Occipital lobe (tissue), 2 donors: ENCODE data around the gene PIAS1. TPM values are rescaled to one million over a fixed set of nuclear protein-coding genes. Genes with fewer than 3 reads are reported as not detected.

Experiments used
- DNase-seq: peaks from one replicate; lab custom pipeline; 2025; lab: John Stamatoyannopoulos, UW
- total RNA-seq: library from RNA; depleted of rRNA; stranded (reverse); fragments of >200 nt; gene quantifications from one replicate; pipeline ENCODE4 v1.2.3, GENCODE V29; 2014

Gene PIAS1
- total RNA-seq, 1 donor from 2014 or later = 24.0 TPM

DNA sequence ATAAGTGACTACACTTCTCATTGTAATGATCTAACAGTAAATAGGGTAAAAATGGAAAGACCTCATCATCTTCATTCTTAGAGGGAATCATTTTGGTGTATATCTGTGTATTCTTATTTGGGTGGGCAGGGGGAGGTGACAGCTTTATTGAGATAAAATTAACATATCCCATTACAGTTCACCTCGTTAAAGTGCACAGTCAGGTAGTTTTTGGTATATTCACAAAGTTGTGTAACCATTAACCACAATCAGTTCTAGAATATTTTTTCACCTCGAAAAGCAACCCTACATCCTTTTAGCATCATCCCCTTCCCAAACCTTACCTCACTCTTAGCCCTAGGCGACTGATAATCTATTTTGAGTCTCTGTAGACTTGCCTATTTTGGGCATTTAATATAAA lies 8.1 kb downstream of the PIAS1 start:
- DNase-seq = no peak

- no peak for DNase-seq
These were observed 8.9 kb downstream of the PIAS1 start for GRCh38 chr15:68062946-68063465.

- no peak for DNase-seq
These were observed 9.5 kb downstream of the PIAS1 start for GRCh38 chr15:68063606-68064005.

DNA sequence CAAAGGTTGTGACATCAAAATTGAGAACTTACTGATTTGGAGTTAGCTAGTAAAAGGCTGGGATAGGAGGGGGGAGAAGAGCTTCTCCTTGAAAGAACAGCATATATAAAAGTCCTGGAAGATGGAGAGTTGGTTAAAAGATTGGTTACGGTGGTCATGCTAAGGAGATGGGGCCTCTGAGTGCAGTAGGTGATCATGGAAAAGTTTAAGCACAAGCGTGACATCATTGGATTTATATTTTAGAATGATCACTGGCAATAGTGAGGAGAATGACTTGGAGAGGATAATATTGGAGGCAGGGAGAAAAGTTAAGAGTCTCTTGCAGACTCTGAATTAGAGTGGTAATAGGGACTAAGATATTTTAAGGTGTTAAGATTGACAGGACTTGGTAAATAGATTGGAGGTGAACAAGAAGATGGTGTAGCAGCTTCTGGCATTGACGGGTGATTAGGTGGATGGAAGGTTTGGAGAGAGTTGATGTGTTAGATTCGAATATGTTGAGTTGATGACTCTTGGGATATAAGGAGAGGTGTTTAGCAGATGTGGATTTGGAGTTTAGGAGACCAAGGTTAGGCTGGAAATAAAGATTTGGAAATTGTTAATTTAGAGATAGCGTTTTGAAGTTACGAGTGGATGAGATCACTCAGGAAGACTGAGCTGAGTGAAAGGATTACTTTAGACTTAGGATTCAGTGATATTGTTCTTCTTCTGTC lies 19.6 kb downstream of the PIAS1 start:
- no peak for DNase-seq

DNA sequence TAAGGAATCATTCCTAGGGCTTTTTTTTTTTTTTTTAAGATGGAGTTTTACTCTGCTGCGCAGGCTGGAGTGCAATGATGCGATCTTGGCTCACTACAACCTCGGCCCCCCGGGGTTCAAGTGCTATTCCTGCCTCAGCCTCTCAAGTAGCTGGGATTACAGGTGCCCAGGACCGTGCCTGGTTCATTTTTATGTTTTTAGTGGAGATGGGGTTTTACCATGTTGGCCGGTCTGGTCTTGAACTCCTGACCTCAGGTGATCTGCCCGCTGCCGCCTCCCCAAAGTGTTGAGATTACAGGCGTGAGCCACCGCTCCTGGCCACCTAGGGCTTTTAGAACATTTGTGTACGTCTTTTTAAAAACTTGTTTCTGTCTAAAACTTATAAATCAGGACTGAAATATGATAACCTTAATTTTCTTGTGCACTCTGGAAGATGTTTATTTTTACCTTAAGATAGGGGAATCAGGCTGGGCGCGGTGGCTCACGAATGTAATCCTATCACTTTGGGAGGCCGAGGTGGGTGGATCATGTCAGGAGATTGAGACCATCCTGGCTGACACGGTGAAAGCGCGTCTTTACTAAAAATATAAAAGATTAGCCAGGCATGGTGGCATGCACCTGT lies 21.8 kb downstream of the PIAS1 start:
- no peak for DNase-seq

- DNase-seq = no peak
These were observed 24.2 kb downstream of the PIAS1 start for GRCh38 chr15:68078365-68078764.

GRCh38 chr15:68080334-68080733 lies 26.2 kb downstream of the PIAS1 start:
- DNase-seq = no peak

DNA sequence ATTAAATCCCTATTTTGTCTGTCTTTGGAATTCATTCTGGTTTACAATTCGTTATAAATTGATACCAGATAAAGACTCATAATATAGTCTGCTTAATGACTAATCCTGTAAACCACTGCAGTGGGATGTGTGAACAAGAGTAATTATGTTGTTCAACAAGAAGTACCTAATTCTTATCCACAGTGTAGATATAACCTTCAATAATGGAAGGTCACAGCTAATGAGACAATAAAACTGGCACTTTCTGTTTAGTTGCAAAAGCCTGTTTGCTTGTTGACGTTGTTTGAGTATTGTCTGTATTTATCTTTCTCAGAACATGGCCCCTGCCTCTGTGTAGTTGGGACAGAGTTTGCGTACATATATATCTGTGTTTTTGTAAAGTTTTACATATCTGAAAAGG lies 26.7 kb downstream of the PIAS1 start:
- no peak for DNase-seq

DNA sequence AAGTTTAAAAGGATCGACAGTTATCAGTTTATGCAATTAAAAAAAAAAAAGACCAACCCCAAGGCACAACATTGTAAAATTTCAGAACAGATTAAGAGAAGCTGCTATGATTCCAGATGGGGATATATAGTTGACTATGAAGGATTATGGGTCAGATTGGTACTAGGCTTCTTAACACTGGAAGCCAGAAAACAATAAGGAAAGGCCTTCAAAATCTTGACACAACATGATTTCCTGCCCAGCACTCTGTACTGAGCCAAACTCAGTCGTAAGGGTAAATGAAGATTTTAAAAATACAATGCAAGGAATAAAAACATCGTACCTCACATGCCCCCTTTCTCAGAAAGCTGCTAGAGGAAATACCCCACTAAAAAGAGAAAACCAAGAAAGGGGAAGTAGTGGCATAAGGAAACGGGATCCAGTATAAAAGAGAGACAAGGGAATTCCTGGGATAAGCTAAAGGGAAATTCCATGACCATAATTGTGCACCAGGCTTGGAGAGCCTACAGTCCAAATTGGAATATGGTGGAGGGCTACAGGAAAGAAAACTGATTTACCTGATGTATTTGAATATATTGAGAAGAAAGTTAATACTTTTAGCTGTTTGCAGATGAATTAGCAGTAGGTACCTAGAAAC lies 27.9 kb downstream of the PIAS1 start:
- DNase-seq = no peak

DNA sequence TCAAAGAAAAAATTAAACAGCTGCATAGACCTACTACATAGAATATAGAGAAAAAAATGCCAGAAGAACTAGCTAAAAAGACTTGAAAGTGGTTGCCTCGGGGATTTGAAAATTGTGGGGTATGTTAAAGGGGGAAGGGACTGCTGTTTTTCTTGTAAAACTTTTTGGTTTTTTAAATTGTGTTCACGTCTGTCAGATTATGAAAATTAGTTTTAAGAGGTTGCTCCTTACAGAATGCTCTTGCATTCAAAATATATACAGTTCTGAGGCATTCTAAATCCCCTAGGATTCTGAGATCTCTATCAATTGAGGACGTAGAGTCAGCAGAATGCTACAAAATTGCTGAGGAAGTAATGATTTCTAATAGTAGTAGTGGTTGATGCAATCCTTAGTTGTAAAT lies 28.6 kb downstream of the PIAS1 start:
- DNase-seq = no peak

- DNase-seq = no peak
These were observed 29.3 kb downstream of the PIAS1 start for GRCh38 chr15:68083463-68083862.

DNA sequence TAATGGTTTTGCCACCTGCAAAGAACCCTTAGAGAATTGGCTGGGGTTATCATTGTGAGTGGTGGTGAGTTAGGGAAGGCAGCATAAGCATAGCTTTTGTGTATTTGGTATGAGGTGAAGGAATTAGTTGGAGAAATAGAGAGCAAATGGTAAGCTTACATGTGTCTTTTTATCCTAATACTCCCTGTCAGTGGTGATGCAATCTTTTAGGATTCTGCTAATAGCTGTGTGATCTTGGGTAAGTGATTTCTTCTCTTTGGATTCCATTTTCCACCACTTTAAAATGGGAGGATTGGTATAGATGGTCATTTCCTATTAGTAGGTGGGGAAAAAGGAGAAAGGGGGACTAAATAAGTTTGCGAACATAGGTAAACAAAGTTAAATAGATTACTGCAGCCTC lies 30.9 kb downstream of the PIAS1 start:
- DNase-seq = no peak

DNA sequence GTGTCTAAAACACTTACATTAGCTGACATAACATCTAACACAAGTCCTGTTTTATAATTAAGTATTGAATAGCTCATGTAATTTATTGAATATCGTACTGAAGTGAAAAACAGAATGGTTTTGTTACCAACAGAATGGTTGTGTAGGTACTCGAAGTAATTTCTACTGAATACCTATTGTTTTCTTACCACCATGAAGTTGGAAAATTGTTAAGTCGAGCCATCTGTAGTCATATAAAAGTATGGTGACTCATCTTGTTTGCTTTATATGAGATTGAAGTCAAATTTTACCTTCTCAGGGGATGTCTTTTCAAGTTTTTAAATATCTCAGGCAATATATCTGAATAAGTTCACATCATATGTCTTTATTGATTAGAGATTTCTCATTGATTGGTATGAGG lies 37.6 kb downstream of the PIAS1 start:
- no peak for DNase-seq

DNA sequence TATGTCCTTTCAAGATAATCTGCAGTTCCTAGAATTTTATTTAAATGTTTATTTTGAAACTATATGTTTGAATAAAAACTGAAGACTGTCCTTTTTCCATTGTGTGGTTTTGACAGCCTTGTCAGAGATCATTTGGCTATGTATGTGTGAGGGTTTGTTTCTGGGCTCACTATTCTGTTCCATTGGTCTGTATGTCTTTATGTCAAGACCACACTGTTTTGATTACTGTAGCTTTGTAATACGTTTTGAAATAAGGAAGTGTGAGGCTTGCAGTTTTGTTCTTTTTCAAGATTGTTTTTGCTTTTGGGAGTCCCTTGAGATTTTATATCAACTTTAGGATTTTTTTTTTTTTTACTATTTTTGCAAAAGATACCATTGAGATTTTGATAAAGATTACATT lies 42.0 kb downstream of the PIAS1 start:
- no peak for DNase-seq

DNA sequence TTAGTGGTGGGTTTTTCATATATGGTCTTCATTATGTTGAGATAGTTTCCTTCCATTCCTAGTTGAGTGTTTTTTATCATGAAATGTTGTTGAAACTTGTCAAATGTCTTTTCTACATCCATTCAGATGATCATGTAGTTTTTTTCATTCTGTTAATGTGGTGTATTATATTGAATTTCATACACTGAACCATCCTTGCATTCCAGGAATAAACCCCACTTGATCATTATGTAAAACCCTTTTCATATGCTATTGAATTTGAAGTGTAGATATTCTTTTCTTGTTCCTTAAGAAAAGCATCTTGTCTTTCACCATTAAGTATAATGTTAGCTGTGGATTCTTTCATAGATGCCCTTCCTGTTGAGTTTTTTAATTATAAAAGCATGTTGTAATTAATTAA lies 42.9 kb downstream of the PIAS1 start:
- no peak for DNase-seq

DNA sequence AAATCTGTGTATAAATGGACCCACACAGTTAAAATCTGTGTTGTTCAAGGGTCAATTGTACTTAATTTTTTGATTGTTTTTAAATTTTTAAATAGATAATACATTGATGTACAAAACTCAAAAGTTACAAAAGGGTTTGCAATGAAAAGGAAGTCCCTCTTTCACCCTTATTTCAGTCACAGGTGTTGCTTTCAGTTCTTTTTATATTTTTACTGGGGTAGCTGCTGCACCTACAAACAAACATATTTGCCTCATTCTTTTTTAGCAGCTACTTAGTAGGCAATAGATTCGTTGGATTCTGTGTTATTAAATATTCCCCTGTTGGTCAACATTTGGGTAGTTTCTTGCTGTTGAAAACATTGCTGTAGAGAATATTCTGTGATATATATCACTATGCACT lies 44.4 kb downstream of the PIAS1 start:
- no peak for DNase-seq

DNA sequence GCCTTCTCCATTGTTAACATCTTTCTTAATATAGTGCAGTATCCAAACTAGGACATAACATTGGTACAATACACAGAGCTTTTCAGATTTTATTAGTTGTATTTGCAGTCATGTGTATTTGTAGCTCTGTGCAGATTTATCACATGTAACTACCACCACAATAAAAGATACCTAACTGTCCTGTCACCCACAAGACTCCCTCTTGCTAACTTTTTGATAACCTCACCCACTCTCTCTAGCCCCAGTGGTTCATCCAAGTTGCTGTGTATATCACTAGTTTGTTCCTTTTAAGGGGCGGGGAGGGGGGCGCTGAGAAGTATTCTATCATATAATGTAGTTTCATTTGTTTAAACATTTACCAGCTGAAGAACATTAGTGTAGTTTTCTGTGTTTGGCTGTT lies 46.1 kb downstream of the PIAS1 start:
- no peak for DNase-seq

DNA sequence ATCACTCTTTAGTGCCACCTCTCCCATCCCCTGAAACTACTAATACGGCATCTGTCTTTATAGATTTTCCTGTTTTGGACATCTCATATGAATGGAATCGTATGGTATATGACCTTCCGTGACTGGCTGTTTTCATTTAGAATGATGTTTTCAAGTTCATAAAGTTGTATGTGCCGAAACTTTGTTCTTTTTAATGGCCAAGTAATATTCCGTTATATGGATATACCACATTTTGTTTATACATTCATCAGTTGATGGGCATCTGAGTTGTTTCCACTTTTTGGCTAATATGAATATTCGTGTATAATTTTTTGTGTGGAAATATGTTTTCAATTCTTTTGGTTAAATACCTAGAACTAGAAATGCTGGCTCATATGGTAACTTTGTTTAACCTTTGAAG lies 49.5 kb downstream of the PIAS1 start:
- no peak for DNase-seq

DNA sequence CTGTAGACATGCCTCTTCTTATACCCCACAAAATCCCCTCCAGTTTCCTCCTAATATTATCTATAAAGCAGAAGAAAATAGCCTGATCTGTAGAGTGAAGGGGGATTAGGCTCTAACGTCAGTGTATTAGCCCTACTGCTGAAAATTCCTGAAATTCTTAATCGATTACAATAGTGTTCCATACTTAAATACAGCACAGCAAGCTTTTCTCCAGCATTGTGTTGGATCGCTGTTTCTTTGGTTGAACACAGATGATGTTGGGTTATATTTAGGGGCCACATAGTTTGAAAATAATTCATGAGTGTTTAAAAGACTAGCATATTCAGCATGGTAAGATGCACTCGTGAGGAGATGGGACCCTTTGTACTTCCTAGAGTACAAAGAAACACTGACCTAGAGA lies 52.5 kb downstream of the PIAS1 start:
- DNase-seq = no peak

DNA sequence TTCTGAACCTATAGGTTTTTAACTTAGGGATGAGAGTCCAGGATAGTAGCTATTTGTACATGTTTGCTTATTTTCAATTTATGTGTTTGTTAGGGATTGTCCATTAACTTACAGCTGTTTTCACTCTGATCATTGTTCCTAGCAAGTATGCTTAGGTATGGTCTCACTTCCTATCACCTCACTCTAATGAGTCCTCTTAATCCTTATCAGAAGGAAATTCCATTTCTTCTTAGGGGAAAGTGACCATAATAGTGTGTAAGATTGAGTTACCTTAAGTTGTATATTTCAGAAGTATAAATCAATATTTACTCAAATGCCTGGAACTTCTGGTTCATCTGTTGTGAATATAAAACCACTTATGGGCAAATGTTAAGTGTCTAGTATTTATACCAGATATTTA lies 53.0 kb downstream of the PIAS1 start:
- no peak for DNase-seq

- no peak for DNase-seq
These were observed 58.6 kb downstream of the PIAS1 start for GRCh38 chr15:68112706-68113105.

DNA sequence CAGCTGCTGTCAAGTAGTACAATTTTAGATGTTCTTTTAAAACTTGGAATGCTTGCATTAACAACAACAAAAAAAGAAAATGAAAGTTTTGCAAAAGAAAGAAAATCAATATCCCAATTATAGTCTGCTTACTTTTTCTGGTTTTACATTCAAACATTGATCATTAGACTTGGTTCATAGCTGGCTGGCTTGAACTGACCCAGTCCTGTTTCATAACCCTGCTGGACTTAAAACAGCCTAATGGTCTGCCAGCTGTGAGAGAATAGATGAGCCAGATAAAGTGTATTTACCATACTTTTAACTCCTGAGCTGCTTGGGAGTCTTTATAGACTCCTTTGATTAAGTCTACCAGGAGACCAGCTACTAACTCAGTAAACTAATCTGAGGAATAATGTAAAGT lies 59.2 kb downstream of the PIAS1 start:
- DNase-seq = no peak

DNA sequence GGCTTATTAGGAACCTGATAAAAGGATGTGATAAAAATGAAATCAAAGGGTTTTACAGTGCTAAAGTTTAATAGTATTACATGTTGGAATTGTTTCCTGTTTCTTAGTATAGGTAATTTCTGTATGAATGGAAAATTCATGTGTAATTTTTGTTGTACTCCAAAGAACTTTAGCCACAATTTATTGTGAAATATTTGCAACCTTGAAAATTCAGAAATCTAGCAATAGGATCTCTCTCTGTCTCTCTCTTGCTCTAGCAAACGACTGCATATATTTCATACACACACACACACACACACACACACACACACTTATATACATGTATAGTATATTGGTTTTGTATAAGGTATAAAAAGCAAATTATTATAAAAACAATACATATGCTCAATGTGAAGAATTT lies 59.6 kb downstream of the PIAS1 start:
- no peak for DNase-seq
